BE2C (cell line): ENCODE measurements around the gene KIF25.

Experiments used
- DNase-seq: peaks from one replicate; pipeline ENCODE4 v3.0.0-alpha.2; 2020
- H3K27me3 ChIP-seq: fragments of 250-450 bp; sonication (Bioruptor Pico); 2 replicates; pipeline ENCODE4 v1.5.1; 2020; ENCODE audit warnings: mild to moderate bottlenecking
- H3K36me3 ChIP-seq: fragments of 250-450 bp; sonication (Bioruptor Pico); 2 replicates; pipeline ENCODE4 v1.5.1; 2020; ENCODE audit warnings: mild to moderate bottlenecking
- H3K4me1 ChIP-seq: fragments of 250-450 bp; sonication (Bioruptor Pico); 2 replicates; pipeline ENCODE4 v1.5.1; 2020
- H3K4me3 ChIP-seq: 2 replicates; pipeline ENCODE4 v1.5.1; 2011; ENCODE audit warnings: low read depth, low read length
- H3K9me3 ChIP-seq: fragments of 250-450 bp; sonication (Bioruptor Pico); 2 replicates; pipeline ENCODE4 v1.5.1; 2020
- TF ChIP-seq, protein P1 (sequence below): IDR thresholded peaks from 2 replicates; pipeline ENCODE4 v1.5.1; 2012; ENCODE audit warnings: mild to moderate bottlenecking, low read depth, low read length

The KIF25 gene

DNA sequence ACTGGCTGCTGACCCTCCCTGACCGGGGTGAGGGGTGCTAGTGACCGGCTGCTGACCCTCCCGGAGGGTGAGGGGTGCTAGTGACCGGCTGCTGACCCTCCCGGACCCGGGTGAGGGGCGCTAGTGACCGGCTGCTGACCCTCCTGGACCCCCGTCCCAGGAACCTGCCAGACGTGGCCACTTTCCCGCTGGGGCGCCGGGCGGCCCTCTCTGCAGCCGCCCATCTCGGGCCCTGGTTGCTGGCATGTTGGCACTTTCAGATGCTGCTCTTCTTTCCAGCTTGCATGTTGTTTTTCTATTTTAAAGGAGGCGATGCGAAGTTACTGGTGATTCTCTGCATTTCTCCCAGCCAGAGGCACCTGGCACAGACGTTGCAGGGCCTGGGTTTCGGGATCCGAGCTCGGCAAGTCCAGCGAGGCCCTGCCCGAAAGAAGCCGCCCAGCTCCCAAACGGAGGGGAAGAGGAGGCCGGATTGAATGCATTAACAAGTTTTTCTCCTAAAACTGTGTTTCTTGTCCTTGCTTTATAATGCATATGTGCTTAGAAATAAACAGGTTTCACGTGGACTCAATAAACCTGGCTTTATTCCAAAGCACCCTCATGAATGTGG, 47.2 kb downstream of the KIF25 start:
- TF ChIP-seq, protein P1, sequence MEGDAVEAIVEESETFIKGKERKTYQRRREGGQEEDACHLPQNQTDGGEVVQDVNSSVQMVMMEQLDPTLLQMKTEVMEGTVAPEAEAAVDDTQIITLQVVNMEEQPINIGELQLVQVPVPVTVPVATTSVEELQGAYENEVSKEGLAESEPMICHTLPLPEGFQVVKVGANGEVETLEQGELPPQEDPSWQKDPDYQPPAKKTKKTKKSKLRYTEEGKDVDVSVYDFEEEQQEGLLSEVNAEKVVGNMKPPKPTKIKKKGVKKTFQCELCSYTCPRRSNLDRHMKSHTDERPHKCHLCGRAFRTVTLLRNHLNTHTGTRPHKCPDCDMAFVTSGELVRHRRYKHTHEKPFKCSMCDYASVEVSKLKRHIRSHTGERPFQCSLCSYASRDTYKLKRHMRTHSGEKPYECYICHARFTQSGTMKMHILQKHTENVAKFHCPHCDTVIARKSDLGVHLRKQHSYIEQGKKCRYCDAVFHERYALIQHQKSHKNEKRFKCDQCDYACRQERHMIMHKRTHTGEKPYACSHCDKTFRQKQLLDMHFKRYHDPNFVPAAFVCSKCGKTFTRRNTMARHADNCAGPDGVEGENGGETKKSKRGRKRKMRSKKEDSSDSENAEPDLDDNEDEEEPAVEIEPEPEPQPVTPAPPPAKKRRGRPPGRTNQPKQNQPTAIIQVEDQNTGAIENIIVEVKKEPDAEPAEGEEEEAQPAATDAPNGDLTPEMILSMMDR, result no peak
- Histone ChIP-seq H3K9me3 (peaks cover 4% of the 10 kb centered on the region), H3K4me3 (no peak overlapping the region)

DNA sequence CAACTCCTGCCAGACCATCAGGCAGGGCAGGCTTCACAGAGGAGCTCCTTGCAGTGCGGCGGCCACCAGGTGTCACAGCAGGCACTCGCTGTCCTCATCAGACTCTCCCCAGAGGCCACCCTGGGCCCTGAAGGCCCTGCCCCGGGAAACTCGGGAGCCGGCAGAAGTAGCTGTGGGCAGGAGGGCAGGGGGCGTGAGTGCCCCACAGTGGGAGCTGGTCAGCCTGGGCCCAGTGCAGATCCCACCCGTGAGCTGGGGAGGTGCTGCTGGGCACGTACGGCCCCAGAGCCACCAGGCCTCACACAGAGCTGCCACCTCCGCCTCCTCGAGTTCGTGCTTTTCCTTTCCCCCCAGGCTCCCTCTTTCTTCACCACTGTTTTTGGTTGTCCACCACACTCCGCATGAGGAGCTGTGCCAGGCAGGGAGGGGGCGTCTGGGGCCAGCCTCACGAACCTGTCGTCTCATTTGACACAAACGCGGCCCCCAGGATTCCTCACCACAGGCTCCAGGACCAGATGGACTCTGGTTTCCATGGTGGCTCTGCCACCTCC, 47.7 kb downstream of the KIF25 start:
- Histone ChIP-seq H3K9me3 (no peaks in the 10 kb centered on the region; the same call in 1 of the 2 replicates), H3K27me3 (no peaks in the 10 kb centered on the region), H3K36me3 (no peaks in the 10 kb centered on the region), H3K4me3 (no peak overlapping the region), H3K4me1 (no peaks in the 10 kb centered on the region)
- TF ChIP-seq, protein P1, result no peak
- DNase-seq, result no peak

More for the DNA sequence above, 47.2 kb downstream of the KIF25 start:
- Histone ChIP-seq H3K36me3 (no peaks in the 10 kb centered on the region), H3K4me1 (no peaks in the 10 kb centered on the region), H3K27me3 (no peaks in the 10 kb centered on the region)
- no peak for DNase-seq

DNA sequence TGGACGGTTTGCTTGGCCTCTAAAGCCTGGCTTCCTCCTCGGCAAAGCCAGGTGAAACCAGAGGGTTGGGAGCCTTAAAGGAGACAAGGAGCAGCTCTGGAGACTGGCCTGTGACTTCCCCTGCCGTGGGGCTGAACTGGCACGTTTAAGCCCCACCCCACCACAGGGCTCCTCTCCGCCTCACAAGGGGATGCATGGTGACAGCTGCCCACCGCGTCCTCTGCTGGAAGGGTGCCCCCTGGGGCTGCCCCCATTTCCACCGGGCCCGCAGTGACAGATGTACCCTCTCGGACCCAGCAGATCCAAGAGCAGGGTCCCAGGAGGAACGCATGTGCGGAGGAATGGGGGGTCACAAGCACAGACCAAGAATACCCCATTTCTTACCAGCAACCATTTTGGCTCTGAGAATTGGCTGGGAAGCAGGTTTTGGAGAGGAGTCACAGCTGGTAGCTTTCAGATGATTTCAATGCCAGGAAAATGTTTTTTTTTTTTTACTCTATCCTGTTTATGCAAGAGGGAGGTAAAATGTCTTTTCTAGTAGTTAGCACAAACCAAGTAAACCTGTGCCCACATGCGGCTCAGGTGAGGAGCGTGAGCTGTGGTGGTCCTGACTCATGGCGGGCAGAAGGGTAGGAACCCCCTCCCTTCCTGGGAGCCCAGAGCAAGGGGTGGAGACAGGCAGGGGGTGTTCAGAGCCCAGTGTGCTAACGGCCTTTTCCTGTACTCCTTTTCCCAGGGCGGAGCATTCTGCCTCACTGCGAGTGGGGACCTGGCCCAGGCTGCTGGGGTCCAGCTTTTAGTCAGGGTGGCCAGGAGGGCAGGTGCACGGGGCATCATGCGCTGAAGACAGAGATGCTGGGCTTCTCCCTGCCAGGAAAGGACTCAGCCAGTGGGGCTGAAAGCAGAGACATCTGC, 48.5 kb downstream of the KIF25 start:
- no peaks in the 10 kb centered on the region for H3K27me3 ChIP-seq
- H3K4me1 ChIP-seq, result no peaks in the 10 kb centered on the region
- H3K4me3 ChIP-seq, result no peak overlapping the region
- DNase-seq, result no peak
- TF ChIP-seq, protein P1, result no peak
- no peaks in the 10 kb centered on the region for H3K36me3 ChIP-seq
- no peaks in the 10 kb centered on the region; the same call in 1 of the 2 replicates for H3K9me3 ChIP-seq

DNA sequence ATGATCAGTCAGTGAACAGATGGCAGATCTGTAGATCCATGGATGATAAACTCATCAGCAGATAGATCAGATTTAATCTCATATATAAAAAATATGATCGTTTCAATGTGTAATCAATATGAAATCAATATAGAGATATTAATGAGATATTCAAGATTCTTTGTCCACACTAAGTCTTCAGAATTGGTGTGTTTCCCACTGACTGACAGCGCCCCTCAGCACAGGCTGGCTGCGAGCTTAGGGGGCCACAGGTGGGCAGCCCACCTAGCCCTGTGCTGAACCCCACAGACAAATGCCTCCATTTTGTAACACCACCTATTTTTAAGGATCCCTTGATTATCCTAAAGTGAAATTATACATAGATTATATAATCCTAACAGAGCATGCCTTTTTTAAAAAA, 49.2 kb downstream of the KIF25 start:
- no peak for DNase-seq
- TF ChIP-seq, protein P1, result no peak
- H3K27me3 ChIP-seq, result no peaks in the 10 kb centered on the region
- no peaks in the 10 kb centered on the region for H3K4me1 ChIP-seq
- no peaks in the 10 kb centered on the region for H3K36me3 ChIP-seq
- no peak overlapping the region for H3K4me3 ChIP-seq
- H3K9me3 ChIP-seq, result no peaks in the 10 kb centered on the region; the same call in 1 of the 2 replicates

DNA sequence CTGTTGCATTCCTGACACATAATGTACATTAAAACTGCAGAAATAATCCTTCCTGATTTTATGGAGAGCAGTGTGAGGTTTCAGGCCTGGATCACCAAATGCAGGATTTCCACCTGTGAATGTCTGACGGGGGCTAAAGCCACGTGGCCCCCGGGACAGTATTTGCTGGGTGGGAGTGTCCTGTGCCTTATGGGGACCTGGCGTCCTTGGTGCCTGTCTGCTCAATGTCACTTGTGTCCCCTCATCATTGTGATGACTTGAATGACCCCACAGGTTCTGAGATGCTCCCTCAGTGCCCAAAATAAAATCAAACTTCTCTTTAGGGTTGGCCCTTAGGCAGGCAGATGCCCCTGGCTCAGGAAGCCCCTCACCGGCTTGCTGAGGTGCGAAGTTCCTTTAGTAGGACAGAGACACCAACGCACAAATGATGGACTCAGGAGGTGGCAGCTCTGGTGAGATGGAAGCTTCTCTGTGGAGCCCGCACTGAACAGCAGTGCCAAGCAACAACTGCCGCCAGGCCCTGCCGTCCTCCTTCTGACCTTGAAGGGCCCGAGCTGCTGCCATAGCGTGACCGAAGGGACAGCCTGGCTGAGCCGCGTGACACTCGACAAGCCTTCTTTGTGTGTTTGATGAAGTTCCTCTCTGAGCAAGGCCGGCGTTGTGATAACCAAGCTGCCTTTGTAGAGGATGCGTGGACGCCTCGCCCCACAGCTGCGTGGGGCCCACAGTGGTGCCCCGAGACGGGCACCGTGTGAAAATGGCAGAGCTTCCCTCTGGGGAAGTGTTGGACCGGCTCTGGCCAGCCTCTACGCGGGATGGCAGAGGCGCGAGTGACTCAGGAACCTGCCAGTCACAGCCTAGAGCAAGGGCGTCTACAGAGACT, 50.6 kb downstream of the KIF25 start:
- Histone ChIP-seq H3K9me3 (no peaks in the 10 kb centered on the region), H3K4me1 (no peaks in the 10 kb centered on the region), H3K36me3 (no peaks in the 10 kb centered on the region), H3K4me3 (no peak overlapping the region), H3K27me3 (no peaks in the 10 kb centered on the region)
- TF ChIP-seq, protein P1, result no peak
- DNase-seq, result no peak
